ENCODE measurements around the gene CSF2RB.

GRCh38 chr22:36913427-36914389 is at the start of gene CSF2RB:
- TF ChIP-seq EP300 (IDR thresholded peaks at IDR 0.05; ENCODE audit: borderline replicate concordance in 1 of 2, control insufficient read depth in 1 of 2, low read depth in 2 of 2, low read length in 2 of 2) (no peak), POLR2A (IDR thresholded peaks at IDR 0.05; ENCODE audit: low read depth, low read length) (peak; percentile 6; the same call in 1 of the 2 replicates), RFX5 (IDR thresholded peaks at IDR 0.05; ENCODE audit: low read depth, low read length) (no peak), POU2F2 (IDR thresholded peaks at IDR 0.05; ENCODE audit: borderline replicate concordance, low read depth, low read length) (no peak), KDM1A (IDR thresholded peaks at IDR 0.05; ENCODE audit: borderline replicate concordance) (no peak), CTCF (IDR thresholded peaks at IDR 0.05 in 2 of 3, conservative IDR thresholded peaks at IDR 0.05 in 1 of 3; ENCODE audit: control insufficient read depth in 2 of 3, extremely low read depth in 1 of 3, insufficient read depth in 1 of 3, low read depth in 3 of 3, low read length in 3 of 3) (no peak), FOS (IDR thresholded peaks at IDR 0.05; ENCODE audit: borderline replicate concordance, extremely low read depth, insufficient read length) (no peak), NFIC (IDR thresholded peaks at IDR 0.05; ENCODE audit: low read depth, low read length) (no peak), RAD21 (IDR thresholded peaks at IDR 0.05; ENCODE audit: insufficient read depth, low read depth, low read length) (no peak), EGR1 (IDR thresholded peaks at IDR 0.05; ENCODE audit: borderline replicate concordance in 1 of 2, low read depth in 2 of 2, low read length in 2 of 2) (peak in 1 of 2 experiments; percentile 79; a peak in 2 of 3 replicates), MYC (IDR thresholded peaks at IDR 0.05; ENCODE audit: insufficient read depth, insufficient read length, insufficient replicate concordance, low read length, severe bottlenecking) (no peak)

Measured in GM12878 (cell line).